ENCODE data around the gene PHF11. TPM values are rescaled to one million over a fixed set of nuclear protein-coding genes. Genes with fewer than 3 reads are reported as not detected.

The PHF11 gene
- total RNA-seq, 1 donor from 2014 or later = 12.0 TPM

GRCh38 chr13:49516467-49516866 lies 20.7 kb downstream of the PHF11 start:
- no peak for DNase-seq (ENCODE audit: low read depth, low spot score)
- no peak overlapping the region for H3K4me3 Mint-ChIP-seq
- H3K9me3 Mint-ChIP-seq = no peaks in the 10 kb centered on the region
- no peaks in the 10 kb centered on the region for H3K27me3 Mint-ChIP-seq (ENCODE audit: low read depth)
- no peak overlapping the region for H3K27ac Mint-ChIP-seq (ENCODE audit: unreplicated experiment)
- TF ChIP-seq CTCF (conservative IDR thresholded peaks at IDR 0.05) = no peak
- H3K4me1 Mint-ChIP-seq = peaks cover 3% of the 10 kb centered on the region
- peaks cover 12% of the 10 kb centered on the region for H3K36me3 Mint-ChIP-seq (ENCODE audit: low read depth)

- peak; percentile 9 for DNase-seq (ENCODE audit: low read depth, low spot score)
- Mint-ChIP-seq H3K27me3 (ENCODE audit: low read depth) (no peaks in the 10 kb centered on the region), H3K4me1 (peaks cover 3% of the 10 kb centered on the region), H3K4me3 (no peak overlapping the region), H3K27ac (ENCODE audit: unreplicated experiment) (no peak overlapping the region), H3K9me3 (no peaks in the 10 kb centered on the region), H3K36me3 (ENCODE audit: low read depth) (peaks cover 12% of the 10 kb centered on the region)
- TF ChIP-seq CTCF (conservative IDR thresholded peaks at IDR 0.05) = peak; percentile 46
Observed at GRCh38 chr13:49517461-49517860, 21.7 kb downstream of the PHF11 start.

DNA sequence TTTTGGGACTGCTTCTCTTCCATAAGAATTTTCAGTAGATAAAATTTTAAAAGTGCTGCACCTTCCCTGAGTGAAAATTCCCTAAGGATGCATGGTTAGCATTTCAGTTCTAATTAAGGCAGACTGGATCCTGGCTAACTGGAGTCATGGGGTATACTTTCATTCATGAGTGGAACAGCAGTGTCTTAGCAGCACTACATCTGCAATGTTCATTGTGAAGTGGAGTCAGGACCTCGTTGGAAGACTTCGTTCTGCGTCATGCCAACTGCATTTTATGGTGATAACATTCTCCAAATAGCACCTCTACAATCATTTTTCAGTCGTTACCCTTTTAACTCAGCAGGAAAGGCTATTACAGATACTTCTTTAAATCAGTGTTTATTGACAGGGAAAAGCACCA lies 25.5 kb downstream of the PHF11 start:
- H3K27ac Mint-ChIP-seq (ENCODE audit: unreplicated experiment) = no peak overlapping the region
- peaks cover 4% of the 10 kb centered on the region for H3K36me3 Mint-ChIP-seq (ENCODE audit: low read depth)
- no peak overlapping the region for H3K4me3 Mint-ChIP-seq
- no peak for TF ChIP-seq CTCF (conservative IDR thresholded peaks at IDR 0.05)
- H3K4me1 Mint-ChIP-seq = peaks cover 3% of the 10 kb centered on the region
- H3K27me3 Mint-ChIP-seq (ENCODE audit: low read depth) = no peaks in the 10 kb centered on the region
- no peaks in the 10 kb centered on the region for H3K9me3 Mint-ChIP-seq
- no peak for DNase-seq (ENCODE audit: low read depth, low spot score)

GRCh38 chr13:49524740-49525501 lies 29.2 kb downstream of the PHF11 start:
- peaks cover 1% of the 10 kb centered on the region for H3K36me3 Mint-ChIP-seq (ENCODE audit: low read depth)
- no peak overlapping the region for H3K4me3 Mint-ChIP-seq
- no peaks in the 10 kb centered on the region for H3K27me3 Mint-ChIP-seq (ENCODE audit: low read depth)
- DNase-seq (ENCODE audit: low read depth, low spot score) = no peak
- H3K4me1 Mint-ChIP-seq = no peaks in the 10 kb centered on the region
- no peak for TF ChIP-seq CTCF (conservative IDR thresholded peaks at IDR 0.05)
- no peaks in the 10 kb centered on the region for H3K9me3 Mint-ChIP-seq
- peak overlapping the region; percentile 35 for H3K27ac Mint-ChIP-seq (ENCODE audit: unreplicated experiment)

DNA sequence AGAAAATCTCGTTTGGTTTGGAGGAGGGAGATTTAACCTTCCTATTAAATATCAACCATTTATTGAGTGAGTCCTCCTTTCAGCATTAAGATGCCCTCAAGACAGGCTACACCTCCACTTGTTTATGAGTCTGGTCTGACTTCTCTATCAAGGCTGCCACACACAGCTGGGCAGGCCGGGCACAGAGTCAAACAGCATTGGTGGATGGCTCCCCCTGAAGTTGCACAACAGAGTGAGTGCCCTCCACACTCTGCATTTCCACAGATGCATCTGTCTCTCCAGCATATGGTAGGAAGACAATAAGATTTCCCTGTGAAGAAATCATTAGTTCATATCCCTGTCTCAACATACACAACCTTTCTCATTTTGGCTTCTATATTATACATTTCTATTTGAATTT lies 31.4 kb downstream of the PHF11 start:
- no peaks in the 10 kb centered on the region for H3K9me3 Mint-ChIP-seq
- H3K27ac Mint-ChIP-seq (ENCODE audit: unreplicated experiment) = no peak overlapping the region
- peaks cover 5% of the 10 kb centered on the region for H3K4me1 Mint-ChIP-seq
- peaks cover 13% of the 10 kb centered on the region for H3K36me3 Mint-ChIP-seq (ENCODE audit: low read depth)
- no peak for DNase-seq (ENCODE audit: low read depth, low spot score)
- no peaks in the 10 kb centered on the region for H3K27me3 Mint-ChIP-seq (ENCODE audit: low read depth)
- H3K4me3 Mint-ChIP-seq = no peak overlapping the region
- TF ChIP-seq CTCF (conservative IDR thresholded peaks at IDR 0.05) = no peak

Data from neural crest cell (in vitro differentiated cells).